SJCRH30 (cell line): ENCODE data around the gene WDPCP. TPM values are rescaled to one million over a fixed set of nuclear protein-coding genes. Genes with fewer than 3 reads are reported as not detected.
"Not testable (repeated sequence)": the region's sequence is repeated elsewhere in the genome, so short reads cannot be mapped to it uniquely, and the experiment has no call there.

Experiments used
- DNase-seq, 2 experiments: peaks; one replicate each; pipeline ENCODE4 v3.0.0-alpha.2; 2015 to 2020
- H3K27ac ChIP-seq: fragments of 250-450 bp; sonication (Bioruptor Pico); 2 replicates; pipeline ENCODE4 v1.5.1; 2020; ENCODE audit warnings: mild to moderate bottlenecking, moderate library complexity
- H3K27me3 ChIP-seq: fragments of 250-450 bp; sonication (Bioruptor Pico); 2 replicates; pipeline ENCODE4 v1.5.1; 2020; ENCODE audit warnings: mild to moderate bottlenecking, moderate library complexity
- H3K36me3 ChIP-seq: fragments of 250-450 bp; sonication (Bioruptor Pico); 2 replicates; pipeline ENCODE4 v1.5.1; 2020; ENCODE audit warnings: mild to moderate bottlenecking, moderate library complexity
- H3K4me1 ChIP-seq: fragments of 250-450 bp; sonication (Bioruptor Pico); 2 replicates; pipeline ENCODE4 v1.5.1; 2020; ENCODE audit warnings: mild to moderate bottlenecking, moderate library complexity
- H3K4me3 ChIP-seq: fragments of 250-450 bp; sonication (Bioruptor Pico); 2 replicates; pipeline ENCODE4 v1.5.1; 2020; ENCODE audit warnings: mild to moderate bottlenecking, moderate library complexity
- H3K9me3 ChIP-seq: fragments of 250-450 bp; sonication (Bioruptor Pico); replicated peaks from 2 replicates; pipeline ENCODE4 v1.5.1; 2020; ENCODE audit warnings: mild to moderate bottlenecking, moderate library complexity
- total RNA-seq: library from RNA; depleted of rRNA; stranded (reverse); fragments of >200 nt; shearing (Covaris generic); gene quantifications from 2 replicates; pipeline ENCODE4 v1.2.3, GENCODE V29; 2014

The WDPCP gene
- total RNA-seq, 1 experiment from 2014 or later = 14.7 TPM

DNA sequence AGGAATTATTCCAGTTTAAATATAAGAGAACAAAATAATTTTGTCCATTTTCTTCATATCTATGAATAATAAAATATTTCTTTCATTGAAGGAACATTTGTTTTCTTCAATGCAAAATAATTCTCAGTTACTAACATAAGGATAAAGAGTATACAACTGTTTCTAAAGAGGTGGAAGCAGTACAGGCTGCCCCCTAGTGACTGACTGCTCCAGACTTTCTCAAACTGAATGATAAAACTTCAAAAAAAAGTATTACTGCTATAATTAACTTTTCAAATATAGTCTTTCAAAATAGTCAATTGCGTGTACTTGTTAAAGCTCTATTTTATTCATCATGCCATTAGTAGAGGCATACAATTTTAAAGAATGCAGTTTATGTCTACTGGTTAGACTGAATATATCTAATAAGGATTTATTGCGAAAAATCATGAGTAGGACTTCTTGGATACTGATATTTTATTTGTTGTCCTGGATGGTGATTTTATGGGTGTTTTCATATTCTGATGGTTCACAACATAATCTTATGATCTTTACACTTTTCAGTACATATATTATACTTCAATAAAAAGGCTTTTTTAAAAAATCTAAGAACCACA, 100.1 kb downstream of the WDPCP start:
- Histone ChIP-seq H3K9me3 (no peaks in the 10 kb centered on the region), H3K27ac (no peak overlapping the region), H3K4me1 (0 out of 2 replicates have a peak, but pooled peaks cover 4% of the 10 kb centered on the region), H3K4me3 (no peak overlapping the region), H3K36me3 (no peaks in the 10 kb centered on the region), H3K27me3 (no peaks in the 10 kb centered on the region)
- DNase-seq = peak; percentile 10 to 52

DNA sequence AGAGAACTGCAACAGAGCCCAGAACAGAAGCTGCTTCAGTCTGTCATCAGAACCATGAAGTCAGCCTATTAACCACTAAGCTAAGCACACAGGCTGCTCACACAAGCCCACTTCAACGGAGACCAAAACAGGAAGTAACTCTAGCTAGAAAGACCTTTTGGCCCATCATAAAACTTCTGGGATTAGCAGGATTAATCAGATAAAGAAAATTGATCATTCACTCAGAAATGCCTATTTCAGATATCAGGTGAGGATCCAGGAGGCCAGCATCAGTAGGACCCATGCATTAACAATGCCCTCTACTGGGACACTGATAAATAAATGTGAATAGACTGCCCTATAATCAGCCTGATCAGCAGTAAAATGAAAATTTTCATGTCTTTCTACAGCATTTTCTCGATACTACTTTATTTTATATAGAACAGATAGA, 101.4 kb downstream of the WDPCP start:
- Histone ChIP-seq H3K27me3 (no peaks in the 10 kb centered on the region), H3K4me1 (0 out of 2 replicates have a peak, but pooled peaks cover 4% of the 10 kb centered on the region), H3K27ac (no peak overlapping the region), H3K36me3 (no peaks in the 10 kb centered on the region), H3K4me3 (no peak overlapping the region), H3K9me3 (no peaks in the 10 kb centered on the region)
- peak; percentile 28 to 55 for DNase-seq

DNA sequence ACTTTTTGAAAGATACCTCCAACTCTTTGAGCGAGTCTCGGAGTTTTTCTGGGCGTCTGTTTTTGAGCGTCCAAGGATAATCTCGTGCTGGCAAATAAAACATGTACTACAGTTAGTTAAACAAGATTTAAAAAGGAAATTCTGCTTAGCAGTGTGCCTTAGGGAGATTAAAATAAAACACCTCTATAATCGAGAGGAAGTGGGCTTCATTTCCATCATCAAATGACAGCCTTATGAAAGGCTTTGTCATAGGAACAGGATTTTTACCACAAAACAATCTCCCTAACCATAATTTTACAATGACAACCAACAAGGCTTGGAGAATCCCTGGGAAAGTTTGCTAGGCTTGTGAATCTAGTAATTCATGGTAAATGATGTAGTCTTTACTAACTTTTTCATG, 103.4 kb downstream of the WDPCP start:
- Histone ChIP-seq H3K27me3 (no peaks in the 10 kb centered on the region), H3K9me3 (no peaks in the 10 kb centered on the region), H3K4me3 (no peak overlapping the region), H3K36me3 (no peaks in the 10 kb centered on the region), H3K4me1 (0 out of 2 replicates have a peak, but pooled peaks cover 4% of the 10 kb centered on the region), H3K27ac (no peak overlapping the region)
- no peak for DNase-seq

DNA sequence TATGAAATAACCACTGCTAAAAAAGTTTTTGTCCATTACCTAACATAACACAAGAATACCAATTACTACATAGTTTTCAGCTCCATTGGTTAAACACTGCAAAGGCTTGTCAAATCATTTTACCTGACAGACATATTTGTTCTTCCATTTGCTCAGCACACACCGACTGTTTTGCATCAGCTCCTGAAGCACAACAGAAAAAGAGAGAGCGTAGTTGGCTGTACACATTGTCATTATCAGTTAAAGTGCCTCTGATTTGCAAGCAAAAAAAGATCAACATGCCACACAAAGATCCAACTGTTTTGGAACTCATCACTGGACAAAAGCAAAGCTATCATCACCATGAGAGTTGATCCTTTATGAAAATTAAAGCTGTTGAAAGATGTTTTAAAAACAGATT, 103.8 kb downstream of the WDPCP start:
- no peak overlapping the region for H3K4me3 ChIP-seq
- no peak for DNase-seq
- H3K27ac ChIP-seq = no peak overlapping the region
- H3K4me1 ChIP-seq = 0 out of 2 replicates have a peak, but pooled peaks cover 4% of the 10 kb centered on the region
- no peaks in the 10 kb centered on the region for H3K36me3 ChIP-seq
- H3K9me3 ChIP-seq = no peaks in the 10 kb centered on the region
- H3K27me3 ChIP-seq = no peaks in the 10 kb centered on the region

DNA sequence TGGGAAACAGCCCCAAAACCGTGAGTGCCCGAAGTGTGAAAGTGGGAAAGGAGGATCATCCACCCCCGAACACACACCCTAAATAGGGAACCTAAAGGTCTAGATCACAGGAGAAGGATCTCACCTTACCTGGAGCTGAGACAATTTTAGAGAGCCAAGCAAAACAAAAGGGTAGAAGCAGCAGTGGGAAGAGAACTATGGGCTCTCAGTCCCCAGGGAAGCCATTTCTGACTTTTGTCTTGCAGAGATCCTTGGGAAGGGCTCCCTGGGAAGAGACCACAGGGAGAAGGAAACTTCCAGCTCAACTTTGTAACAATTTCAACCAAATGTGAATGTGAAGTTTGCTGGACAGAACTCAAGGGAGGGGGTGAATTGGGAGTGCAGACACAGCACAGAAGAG, 110.6 kb downstream of the WDPCP start:
- Histone ChIP-seq H3K27ac (no peak overlapping the region), H3K36me3 (no peaks in the 10 kb centered on the region; the same call in 1 of the 2 replicates), H3K9me3 (no peaks in the 10 kb centered on the region), H3K4me1 (no peaks in the 10 kb centered on the region), H3K4me3 (no peak overlapping the region), H3K27me3 (no peaks in the 10 kb centered on the region)
- no peak for DNase-seq

DNA sequence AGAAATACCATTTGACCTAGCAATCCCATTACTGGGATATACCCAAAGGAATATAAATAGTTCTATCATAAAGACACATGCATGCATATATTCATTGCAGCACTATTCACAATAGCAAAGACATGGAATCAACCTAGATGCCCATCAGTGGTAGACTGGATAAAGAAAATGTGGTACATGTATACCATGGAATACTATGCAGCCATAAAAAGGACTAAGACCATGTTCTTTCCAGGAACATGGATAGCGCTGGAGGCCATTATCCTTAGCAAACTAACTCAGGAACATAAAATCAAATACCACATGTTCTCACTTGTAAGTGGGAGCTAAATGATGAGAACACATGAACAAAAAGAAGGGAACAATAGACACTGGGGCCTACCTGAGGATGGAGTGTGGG, 119.0 kb downstream of the WDPCP start:
- H3K27ac ChIP-seq, H3K9me3 ChIP-seq, DNase-seq, H3K4me1 ChIP-seq, H3K36me3 ChIP-seq, H3K27me3 ChIP-seq, H3K4me3 ChIP-seq: not testable (repeated sequence)

DNA sequence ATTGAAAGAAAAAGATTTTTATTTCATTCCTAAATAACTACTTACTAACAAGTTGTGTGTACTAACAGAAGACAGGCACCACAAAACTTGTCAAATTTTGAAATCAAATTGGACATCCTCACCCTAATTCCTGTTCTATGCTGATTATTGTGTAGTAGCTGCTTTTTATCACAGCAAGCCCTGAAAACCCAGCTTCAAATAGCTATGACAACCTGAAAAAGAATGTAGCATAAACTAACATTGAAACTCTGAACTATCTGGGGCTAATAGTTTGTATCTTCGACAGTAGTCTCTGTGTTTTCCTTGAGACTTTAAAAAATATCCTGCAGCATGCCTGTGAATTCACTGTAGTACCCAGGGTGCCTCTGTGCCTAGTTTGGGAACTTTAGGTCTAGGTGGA, 122.6 kb downstream of the WDPCP start:
- no peak for DNase-seq
- H3K4me3 ChIP-seq = no peak overlapping the region

DNA sequence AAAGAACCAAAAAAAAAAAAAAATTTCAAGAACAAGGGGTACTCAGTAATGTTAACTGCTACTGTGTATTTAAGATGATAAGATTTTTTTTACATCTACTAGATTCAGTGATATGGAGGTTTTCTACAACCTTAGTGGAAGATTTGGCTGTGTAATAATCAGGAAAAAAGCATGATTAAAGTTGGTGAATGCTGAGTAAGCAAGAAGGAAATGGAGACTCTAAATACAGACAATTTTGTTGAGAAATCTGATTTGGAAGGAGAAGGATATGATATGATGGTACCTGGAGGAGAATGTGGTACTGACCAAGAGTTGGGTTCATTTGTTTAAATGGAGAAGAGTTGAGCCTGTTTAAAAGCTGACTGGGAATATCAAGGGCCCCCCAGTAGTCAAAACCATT, 125.1 kb downstream of the WDPCP start:
- H3K27me3 ChIP-seq = no peaks in the 10 kb centered on the region
- DNase-seq = no peak
- H3K27ac ChIP-seq = no peak overlapping the region
- no peaks in the 10 kb centered on the region for H3K4me1 ChIP-seq
- H3K4me3 ChIP-seq = no peak overlapping the region
- no peaks in the 10 kb centered on the region; the same call in 1 of the 2 replicates for H3K9me3 ChIP-seq
- no peaks in the 10 kb centered on the region for H3K36me3 ChIP-seq

More for the DNA sequence above, 122.6 kb downstream of the WDPCP start:
- H3K27me3 ChIP-seq = no peaks in the 10 kb centered on the region
- H3K36me3 ChIP-seq = no peaks in the 10 kb centered on the region; the same call in 1 of the 2 replicates
- no peak overlapping the region for H3K27ac ChIP-seq
- no peaks in the 10 kb centered on the region for H3K4me1 ChIP-seq
- no peaks in the 10 kb centered on the region; the same call in 1 of the 2 replicates for H3K9me3 ChIP-seq

DNA sequence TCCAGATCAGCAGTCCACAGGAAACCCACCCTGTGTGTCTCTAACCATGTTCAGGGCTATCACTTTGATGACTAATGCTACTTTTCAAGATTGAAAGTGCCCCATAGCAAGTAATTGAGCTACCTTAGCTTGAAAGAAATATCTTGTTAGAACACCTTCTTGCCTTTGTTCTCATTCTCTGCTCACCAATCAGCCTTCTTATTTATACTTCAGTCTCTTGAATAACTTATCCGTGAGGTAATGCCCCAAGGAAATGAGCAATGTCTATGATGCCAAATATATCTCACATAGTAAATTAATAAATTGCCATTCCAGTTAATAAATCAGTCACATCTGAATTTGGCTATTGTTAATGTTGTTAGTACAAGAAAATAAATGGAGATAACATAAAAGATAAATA, 141.6 kb downstream of the WDPCP start:
- no peaks in the 10 kb centered on the region for H3K4me1 ChIP-seq
- 0 out of 2 replicates have a peak, but pooled peaks cover 4% of the 10 kb centered on the region for H3K36me3 ChIP-seq
- no peaks in the 10 kb centered on the region for H3K9me3 ChIP-seq
- no peak overlapping the region for H3K4me3 ChIP-seq
- H3K27ac ChIP-seq = no peak overlapping the region
- no peak for DNase-seq
- no peaks in the 10 kb centered on the region for H3K27me3 ChIP-seq

DNA sequence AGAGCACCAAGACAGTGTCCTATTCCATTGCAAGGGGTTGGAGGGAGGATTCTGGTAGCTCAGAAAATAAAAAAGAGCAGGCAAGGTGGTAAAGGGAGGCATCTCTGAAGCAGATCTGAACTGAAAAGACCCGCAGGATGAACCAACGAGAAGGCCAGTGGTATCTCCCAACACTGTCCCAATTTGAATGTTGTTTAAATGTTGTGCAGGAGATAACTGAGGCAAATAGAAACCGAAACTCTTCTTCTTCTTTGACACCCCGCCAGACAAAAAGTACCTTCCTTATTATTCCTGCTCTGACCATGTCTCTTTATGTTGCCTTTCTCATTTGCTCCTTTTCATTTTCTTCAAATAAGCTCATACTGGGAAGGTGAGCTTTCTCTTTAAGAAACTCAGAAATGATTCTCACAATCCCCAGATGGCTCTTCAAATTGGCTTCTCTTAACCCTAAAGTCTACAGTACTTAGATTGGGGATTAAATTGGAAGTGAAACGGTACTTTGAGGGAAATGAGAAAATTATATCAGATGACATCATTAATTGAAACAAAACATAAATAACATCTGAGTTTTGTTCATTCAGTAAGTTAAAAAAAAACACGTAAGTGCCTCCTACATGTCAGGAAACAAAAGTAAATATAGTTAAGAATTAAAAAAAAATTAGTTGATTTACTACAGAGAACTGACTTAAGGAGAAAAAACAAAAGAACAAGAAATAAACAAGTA, 143.6 kb downstream of the WDPCP start:
- Histone ChIP-seq H3K27ac (no peak overlapping the region), H3K27me3 (no peaks in the 10 kb centered on the region), H3K4me3 (no peak overlapping the region), H3K36me3 (0 out of 2 replicates have a peak, but pooled peaks cover 4% of the 10 kb centered on the region), H3K9me3 (no peaks in the 10 kb centered on the region), H3K4me1 (no peaks in the 10 kb centered on the region)
- DNase-seq = no peak

DNA sequence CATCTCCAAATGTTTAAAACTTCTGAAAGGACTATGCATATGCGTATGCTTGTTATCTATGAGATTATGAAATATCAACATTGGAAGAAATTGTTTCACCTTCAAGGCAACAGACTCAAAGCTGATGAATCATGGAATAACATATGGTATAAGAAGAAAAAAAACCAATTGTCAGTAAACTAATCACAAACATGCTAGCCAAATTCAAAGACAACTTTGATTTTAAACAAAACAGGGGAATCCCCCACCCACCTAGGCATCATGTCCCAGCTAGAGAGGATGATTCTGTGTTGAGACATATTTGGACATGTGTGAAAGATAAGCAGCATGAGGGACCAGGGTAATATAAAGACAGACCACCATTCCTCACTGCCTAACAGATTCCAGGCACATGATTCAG, 147.7 kb downstream of the WDPCP start:
- H3K9me3 ChIP-seq = no peaks in the 10 kb centered on the region
- no peaks in the 10 kb centered on the region for H3K36me3 ChIP-seq
- no peak overlapping the region for H3K4me3 ChIP-seq
- no peaks in the 10 kb centered on the region for H3K27me3 ChIP-seq
- DNase-seq = no peak
- H3K27ac ChIP-seq = no peak overlapping the region
- H3K4me1 ChIP-seq = no peaks in the 10 kb centered on the region

DNA sequence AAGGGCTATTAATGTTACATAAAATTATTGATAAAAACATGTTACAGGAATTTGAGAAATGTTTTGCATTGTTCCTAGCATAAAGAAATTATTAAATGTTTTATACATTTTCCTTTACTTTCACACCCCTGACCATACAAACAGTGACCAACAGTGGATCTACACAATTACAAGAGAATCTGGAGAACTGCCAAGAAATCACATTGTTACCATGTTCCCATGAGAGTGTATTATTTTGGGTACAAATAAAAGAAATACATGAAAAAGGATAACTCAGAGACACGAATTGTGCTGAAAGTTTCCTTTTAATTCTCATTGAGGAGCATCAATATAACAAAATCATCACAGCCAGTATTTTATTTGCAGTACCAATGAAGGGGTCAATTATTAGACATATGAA, 150.1 kb downstream of the WDPCP start:
- Histone ChIP-seq H3K36me3 (peaks cover 2% of the 10 kb centered on the region; the same call in 1 of the 2 replicates), H3K9me3 (0 out of 2 replicates have a peak, but pooled peaks cover 1% of the 10 kb centered on the region), H3K4me3 (no peak overlapping the region), H3K27me3 (no peaks in the 10 kb centered on the region), H3K27ac (no peak overlapping the region), H3K4me1 (no peaks in the 10 kb centered on the region)
- no peak for DNase-seq

DNA sequence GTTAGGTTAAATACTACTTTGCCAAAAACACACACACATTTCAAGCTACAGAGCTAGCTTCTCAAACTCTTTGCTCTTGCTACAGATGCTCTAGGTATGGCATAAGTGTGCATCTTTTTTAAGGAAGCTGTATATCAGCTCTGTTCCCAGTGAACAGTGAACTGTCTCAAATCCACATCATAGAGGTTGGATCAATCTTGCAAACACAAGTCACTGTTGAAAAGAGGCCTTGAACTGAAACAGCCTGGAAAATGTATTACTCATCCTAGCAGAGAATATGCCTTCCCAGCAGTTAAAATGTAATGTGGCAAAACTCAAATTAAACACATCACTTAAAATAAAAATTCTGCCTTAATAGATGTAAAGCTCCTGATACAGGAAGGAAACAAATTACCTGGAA, 151.8 kb downstream of the WDPCP start:
- no peaks in the 10 kb centered on the region for H3K27me3 ChIP-seq
- no peak for DNase-seq
- no peaks in the 10 kb centered on the region for H3K4me1 ChIP-seq
- H3K36me3 ChIP-seq = peaks cover 5% of the 10 kb centered on the region; the same call in 1 of the 2 replicates
- H3K9me3 ChIP-seq = 0 out of 2 replicates have a peak, but pooled peaks cover 3% of the 10 kb centered on the region
- no peak overlapping the region for H3K27ac ChIP-seq
- H3K4me3 ChIP-seq = no peak overlapping the region

DNA sequence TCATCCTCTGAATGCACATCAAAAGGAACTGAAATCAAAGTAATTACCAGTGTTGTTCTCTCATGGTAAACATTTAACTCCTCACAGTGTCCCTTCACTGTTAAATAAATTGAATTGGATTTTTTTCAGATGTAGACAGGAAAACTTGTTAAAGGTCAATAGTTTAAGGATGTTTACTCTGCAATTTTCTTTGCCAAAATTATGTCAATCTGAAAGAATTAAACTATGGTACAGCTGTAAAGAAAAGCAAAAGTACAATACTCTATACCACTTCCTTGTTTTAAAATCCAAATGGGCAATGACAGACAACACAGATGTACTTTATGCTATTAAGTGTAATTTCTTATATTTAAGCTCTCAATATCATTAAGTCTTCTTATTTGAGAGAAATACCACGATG, 153.2 kb downstream of the WDPCP start:
- Histone ChIP-seq H3K36me3 (peaks cover 5% of the 10 kb centered on the region; the same call in 1 of the 2 replicates), H3K4me3 (no peak overlapping the region), H3K4me1 (no peaks in the 10 kb centered on the region), H3K27me3 (no peaks in the 10 kb centered on the region), H3K9me3 (0 out of 2 replicates have a peak, but pooled peaks cover 3% of the 10 kb centered on the region), H3K27ac (no peak overlapping the region)
- no peak for DNase-seq
